Psoas muscle (tissue), 8 donors: ENCODE data around the gene RACGAP1. TPM values are rescaled to one million over a fixed set of nuclear protein-coding genes. Genes with fewer than 3 reads are reported as not detected.

Experiments used
- ATAC-seq, 4 donors: fragments of 200-7000 bp; cut with Tn5 transposase; one replicate each; pipeline ENCODE4 v1.9.1; 2020; ENCODE audit warnings: moderate library complexity in 3 of 4, mild to moderate bottlenecking in 2 of 4
- DNase-seq, 2 donors: peaks; one replicate each; pipeline ENCODE4 v3.0.0-alpha.2; 2020
- H3K27ac ChIP-seq: fragments of 200-600 bp; one replicate; pipeline ENCODE4 v1.8.0; 2022
- H3K27me3 ChIP-seq, 3 donors: fragments of 200-600 bp in 1 of 3; one replicate each; pipeline versions ENCODE4 v1.6.1 to v1.8.0; 2013 to 2022; ENCODE audit warnings: low read length in 2 of 3, mild to moderate bottlenecking in 2 of 3, moderate library complexity in 1 of 3; ENCODE audit not compliant: insufficient read depth in 3 of 3
- H3K36me3 ChIP-seq, 2 donors: fragments of 200-600 bp in 1 of 2; one replicate each; pipeline versions ENCODE4 v1.6.1 to v1.8.0; 2013 to 2022; ENCODE audit warnings: low read depth in 1 of 2, mild to moderate bottlenecking in 1 of 2, moderate library complexity in 1 of 2; ENCODE audit not compliant: insufficient read depth in 1 of 2
- H3K4me1 ChIP-seq: fragments of 200-600 bp; one replicate; pipeline ENCODE4 v1.8.0; 2022
- H3K4me3 ChIP-seq: fragments of 200-600 bp; one replicate; pipeline ENCODE4 v1.8.0; 2022; ENCODE audit warnings: mild to moderate bottlenecking
- H3K9me3 ChIP-seq: fragments of 200-600 bp; one replicate; pipeline ENCODE4 v1.8.0; 2022
- WGBS, 3 donors: extraction: QIAGEN DNeasy Blood & Tissue Kit; methylation state at CpG; one replicate each; pipeline versions ENCODE4 v1.1.6 to v1.1.7; 2013; 5-methylcytosine and 5-hydroxymethylcytosine counted together
- intact Hi-C, 2 donors: fragments of 100-400 bp; cut with DNase I; formaldehyde crosslinking; loops; one replicate each; pipeline versions ENCODE4 v1.11.0 to v1.14.2; 2022
- polyA plus RNA-seq, 3 donors: library from polyadenylated mRNA; stranded (reverse); fragments of 200-250 nt; gene quantifications; one replicate each; pipeline ENCODE4 v1.2.3, GENCODE V29; 2013
- total RNA-seq, 4 donors: library from RNA; stranded (reverse); fragmentation: NEBNext Ultra II Directional in 2 of 4; extraction: Animal tissue kit (Norgen Biotek cat#: 25700) in 2 of 4; gene quantifications; one replicate each; pipeline versions ENCODE4 v1.2.1 to v1.2.4, GENCODE V29; 2021 to 2023
- TF ChIP-seq, protein P1 (sequence below): fragments of 200-600 bp; IDR thresholded peaks from one replicate; pipeline ENCODE4 v1.8.0; 2022; ENCODE audit warnings: antibody characterized with exemption
- donor health status: healthy with polysubstance abuse.
- donor health status: DM: no; HTN: no; CAD: no; lungs with moderate emphysema.
- donor health status: Bipolar disorder and iron deficiency.
- donor health status: healthy.
- donor health status: DM: yes; HTN: yes; CAD: no.
- donor health status: DM: no; HTN: no; CAD: no.
- donor health status: DM: no; HTN: no; CAD: no.
- donor health status: DM: yes; HTN: yes; CAD: no.

RACGAP1 gene
- total and polyA plus RNA-seq, 7 donors, result 3.4 to 15.3 (median 5.4) TPM

DNA sequence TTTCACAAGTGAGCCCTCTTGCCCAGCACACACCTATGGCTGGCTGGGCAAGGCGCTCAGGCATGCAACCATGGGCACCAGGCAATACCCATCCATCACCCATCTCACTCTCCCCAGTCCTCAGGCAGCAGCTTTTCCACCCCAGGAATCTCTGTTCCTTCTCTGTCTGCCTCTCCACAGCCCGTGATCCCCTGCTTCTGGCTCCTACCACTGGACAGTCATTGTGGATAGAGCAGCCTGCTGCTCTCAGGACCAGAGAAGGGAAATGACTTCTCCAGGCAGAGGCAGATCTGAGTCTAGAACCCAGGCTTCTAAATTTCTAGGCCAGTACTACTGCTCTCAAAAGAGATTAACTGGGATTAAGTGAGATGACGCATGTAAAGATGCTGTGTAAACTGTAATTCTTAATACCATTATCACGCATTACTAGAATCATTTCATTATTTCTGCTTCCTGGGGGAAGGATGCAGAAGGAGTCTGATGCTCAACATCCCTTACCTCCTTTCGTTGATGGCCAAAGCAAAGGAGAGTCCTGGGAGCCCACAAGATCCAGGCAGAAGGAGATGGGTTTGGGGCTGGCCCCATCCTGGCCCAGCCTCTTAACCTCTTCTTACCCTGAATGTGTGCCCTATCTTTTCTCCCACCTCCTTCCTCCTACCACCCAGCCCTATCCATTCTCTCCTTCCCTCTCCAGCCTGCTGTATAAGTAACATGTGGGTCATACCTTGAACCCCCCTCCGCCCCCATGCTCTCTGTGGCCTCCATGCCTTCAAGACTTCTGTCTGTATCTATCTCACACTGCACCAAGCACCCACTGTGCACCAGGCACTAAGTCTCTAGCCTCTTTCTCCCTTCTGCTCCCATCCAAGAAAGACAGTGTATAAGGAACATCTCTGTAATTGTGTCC lies 68.4 kb downstream of the RACGAP1 start:
- no peaks in the 10 kb centered on the region for H3K9me3 ChIP-seq
- ATAC-seq (no peak), DNase-seq (no peak)
- intact Hi-C loops, result no loop called here
- WGBS, 3 donors, result 91 to 94% (median 93%) methylated on average over 6 of the region's 6 CpGs
- no peaks in the 10 kb centered on the region for H3K36me3 ChIP-seq
- peaks cover 0 to 64% (median 32%) of the 10 kb centered on the region in 3 donors for H3K27me3 ChIP-seq
- no peaks in the 10 kb centered on the region for H3K4me1 ChIP-seq
- no peak overlapping the region for H3K4me3 ChIP-seq
- no peak overlapping the region for H3K27ac ChIP-seq
- TF ChIP-seq, protein P1, sequence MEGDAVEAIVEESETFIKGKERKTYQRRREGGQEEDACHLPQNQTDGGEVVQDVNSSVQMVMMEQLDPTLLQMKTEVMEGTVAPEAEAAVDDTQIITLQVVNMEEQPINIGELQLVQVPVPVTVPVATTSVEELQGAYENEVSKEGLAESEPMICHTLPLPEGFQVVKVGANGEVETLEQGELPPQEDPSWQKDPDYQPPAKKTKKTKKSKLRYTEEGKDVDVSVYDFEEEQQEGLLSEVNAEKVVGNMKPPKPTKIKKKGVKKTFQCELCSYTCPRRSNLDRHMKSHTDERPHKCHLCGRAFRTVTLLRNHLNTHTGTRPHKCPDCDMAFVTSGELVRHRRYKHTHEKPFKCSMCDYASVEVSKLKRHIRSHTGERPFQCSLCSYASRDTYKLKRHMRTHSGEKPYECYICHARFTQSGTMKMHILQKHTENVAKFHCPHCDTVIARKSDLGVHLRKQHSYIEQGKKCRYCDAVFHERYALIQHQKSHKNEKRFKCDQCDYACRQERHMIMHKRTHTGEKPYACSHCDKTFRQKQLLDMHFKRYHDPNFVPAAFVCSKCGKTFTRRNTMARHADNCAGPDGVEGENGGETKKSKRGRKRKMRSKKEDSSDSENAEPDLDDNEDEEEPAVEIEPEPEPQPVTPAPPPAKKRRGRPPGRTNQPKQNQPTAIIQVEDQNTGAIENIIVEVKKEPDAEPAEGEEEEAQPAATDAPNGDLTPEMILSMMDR, result no peak

DNA sequence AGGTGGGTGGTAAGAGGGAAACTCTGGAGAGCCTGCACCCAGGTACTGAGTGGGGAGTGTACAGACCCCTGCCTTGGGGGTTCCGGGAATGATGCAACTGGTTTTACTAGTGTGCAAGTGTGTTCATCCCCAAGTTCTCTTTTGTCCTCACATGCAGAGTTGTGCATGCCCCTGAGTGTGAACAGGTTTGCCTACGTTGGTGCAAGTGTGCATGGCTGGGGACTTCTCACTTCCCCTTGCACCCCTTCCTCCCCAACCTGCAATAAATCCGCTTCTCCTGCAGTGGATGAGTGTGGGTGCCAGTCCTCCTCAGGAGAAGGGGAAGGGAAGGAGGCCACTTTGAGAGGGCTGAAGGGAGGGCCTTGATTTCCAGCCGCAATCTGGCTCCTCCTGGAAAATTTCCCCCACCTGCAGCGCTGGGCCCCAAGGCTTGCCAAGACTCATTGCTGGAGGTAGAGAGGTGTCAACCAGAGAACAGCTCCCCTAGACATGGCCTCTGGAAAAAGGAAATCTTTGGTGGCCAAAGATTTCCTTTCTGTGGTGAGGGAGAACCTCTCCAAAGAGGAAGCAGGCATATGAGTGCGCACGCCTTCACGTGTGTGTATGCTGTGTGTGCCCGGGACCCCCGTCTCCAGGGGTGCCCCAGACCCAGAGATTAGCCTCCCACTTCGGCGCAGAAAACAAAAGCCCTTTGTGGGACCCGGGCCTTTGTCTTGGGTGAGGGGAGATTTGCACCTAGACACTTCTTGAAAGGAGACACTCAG lies 69.2 kb downstream of the RACGAP1 start:
- 71 to 80% (median 75%) methylated on average over 13 of the region's 13 CpGs for WGBS, 3 donors

GRCh38 chr12:49954863-49955830 lies 70.1 kb downstream of the RACGAP1 start:
- 42 to 51% (median 51%) methylated on average over 50 to 53 of the region's 53 CpGs for WGBS, 3 donors
- H3K4me1 ChIP-seq, result no peaks in the 10 kb centered on the region
- H3K27me3 ChIP-seq, result peaks cover 0 to 49% (median 20%) of the 10 kb centered on the region in 3 donors
- H3K27ac ChIP-seq, result no peak overlapping the region
- no peaks in the 10 kb centered on the region for H3K9me3 ChIP-seq
- intact Hi-C loops, result no loop called here
- TF ChIP-seq, protein P1, result no peak
- H3K36me3 ChIP-seq, result no peaks in the 10 kb centered on the region
- ATAC-seq, result no peak
- no peak for DNase-seq
- H3K4me3 ChIP-seq, result no peak overlapping the region

More for the DNA sequence above, 69.2 kb downstream of the RACGAP1 start:
- Histone ChIP-seq H3K9me3 (no peaks in the 10 kb centered on the region), H3K27me3 (peaks cover 0 to 58% (median 25%) of the 10 kb centered on the region in 3 donors), H3K4me3 (no peak overlapping the region), H3K27ac (no peak overlapping the region), H3K36me3 (no peaks in the 10 kb centered on the region), H3K4me1 (no peaks in the 10 kb centered on the region)
- TF ChIP-seq, protein P1, result no peak
- intact Hi-C loops, result no loop called here
- no peak for DNase-seq
- no peak for ATAC-seq
